Uterus (tissue), 4 donors: ENCODE data around the gene CWF19L1. TPM values are rescaled to one million over a fixed set of nuclear protein-coding genes. Genes with fewer than 3 reads are reported as not detected.

Experiments used
- DNase-seq, 2 donors: peaks; one replicate each; pipeline ENCODE4 v3.0.0-alpha.2; 2019 to 2020
- H3K27ac ChIP-seq, 2 donors: fragments of 200-600 bp; sonication (generic); 1 replicate in 1 of 2; 2 replicates in 1 of 2; pipeline ENCODE4 v1.5.1; 2016 to 2018
- H3K27me3 ChIP-seq, 2 donors: fragments of 200-600 bp; sonication (generic); one replicate each; pipeline ENCODE4 v1.5.1; 2018 to 2019; ENCODE audit warnings: control low read depth in 1 of 2
- H3K36me3 ChIP-seq, 2 donors: fragments of 200-600 bp; sonication (generic); one replicate each; pipeline ENCODE4 v1.5.1; 2019; ENCODE audit warnings: control low read depth in 1 of 2
- H3K4me1 ChIP-seq, 2 donors: fragments of 200-600 bp; sonication (generic); one replicate each; pipeline ENCODE4 v1.5.1; 2018 to 2019; ENCODE audit warnings: control low read depth in 1 of 2
- H3K4me3 ChIP-seq, 2 donors: fragments of 200-600 bp; sonication (generic); 1 replicate in 1 of 2; 2 replicates in 1 of 2; pipeline ENCODE4 v1.5.1; 2018 to 2019; ENCODE audit warnings: mild to moderate bottlenecking in 1 of 2
- H3K9me3 ChIP-seq, 2 donors: fragments of 200-600 bp; sonication (generic); one replicate each; pipeline ENCODE4 v1.5.1; 2019; ENCODE audit warnings: control low read depth in 1 of 2
- POLR2A ChIP-seq, 2 donors: fragments of 450-650 bp; IDR thresholded peaks; one replicate each; pipeline ENCODE4 v1.6.1; 2016; ENCODE audit warnings: antibody characterized with exemption in 2 of 2, mild to moderate bottlenecking in 1 of 2, moderate library complexity in 1 of 2
- intact Hi-C: fragments of 100-400 bp; cut with DNase I; formaldehyde crosslinking; loops from one replicate; pipeline ENCODE4 v1.15.1; 2023; ENCODE audit warnings: low total_unique reads
- total RNA-seq, 4 donors: library from RNA; depleted of rRNA in 3 of 4; stranded (reverse); fragments of >200 nt in 3 of 4; gene quantifications; one replicate each; pipeline versions ENCODE4 v1.1.0 to v1.2.4, GENCODE V29; 2014 to 2023
- TF ChIP-seq, protein P1 (sequence below), 4 experiments: fragments of 200-600 bp in 2 of 4; fragments of 450-650 bp in 2 of 4; sonication (generic) in 2 of 4; IDR thresholded peaks; one replicate each; pipeline ENCODE4 v1.5.1; 2016 to 2019; ENCODE audit warnings: antibody characterized with exemption in 4 of 4, mild to moderate bottlenecking in 2 of 4, moderate library complexity in 1 of 4
- donor health status: DM: yes; HTN: yes; CAD: no.

CWF19L1 gene
- total RNA-seq, 4 donors from 2014 or later: 4.1 to 42.4 (median 29.3) TPM

DNA sequence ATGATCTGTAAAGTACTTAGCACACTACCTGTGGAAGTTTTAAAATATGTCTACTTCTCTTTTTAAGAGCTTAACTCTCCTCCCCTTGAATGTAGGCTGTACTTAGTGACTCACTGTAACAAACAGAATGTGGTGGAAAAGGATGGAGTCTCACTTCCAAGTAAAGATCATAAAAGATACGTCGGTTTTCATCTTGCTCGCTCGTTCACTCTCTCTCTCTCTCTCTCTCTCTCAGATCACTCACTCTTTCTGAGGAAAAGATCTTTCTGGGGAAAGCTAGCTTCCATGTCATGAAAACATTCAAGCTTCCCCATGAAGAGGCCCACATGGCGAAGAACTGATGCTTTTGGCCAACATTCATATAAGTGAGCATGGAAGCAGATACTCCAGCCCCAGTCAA, 43.6 kb downstream of the CWF19L1 start:
- intact Hi-C loops: no loop called here
- Histone ChIP-seq H3K4me3 (no peak overlapping the region), H3K27ac (no peak overlapping the region), H3K27me3 (no peaks in the 10 kb centered on the region), H3K9me3 (no peaks in the 10 kb centered on the region), H3K4me1 (peaks cover 0 to 4% of the 10 kb centered on the region in 2 donors), H3K36me3 (no peaks in the 10 kb centered on the region)
- TF ChIP-seq POLR2A (IDR thresholded peaks at IDR 0.05): no peak
- TF ChIP-seq, protein P1, sequence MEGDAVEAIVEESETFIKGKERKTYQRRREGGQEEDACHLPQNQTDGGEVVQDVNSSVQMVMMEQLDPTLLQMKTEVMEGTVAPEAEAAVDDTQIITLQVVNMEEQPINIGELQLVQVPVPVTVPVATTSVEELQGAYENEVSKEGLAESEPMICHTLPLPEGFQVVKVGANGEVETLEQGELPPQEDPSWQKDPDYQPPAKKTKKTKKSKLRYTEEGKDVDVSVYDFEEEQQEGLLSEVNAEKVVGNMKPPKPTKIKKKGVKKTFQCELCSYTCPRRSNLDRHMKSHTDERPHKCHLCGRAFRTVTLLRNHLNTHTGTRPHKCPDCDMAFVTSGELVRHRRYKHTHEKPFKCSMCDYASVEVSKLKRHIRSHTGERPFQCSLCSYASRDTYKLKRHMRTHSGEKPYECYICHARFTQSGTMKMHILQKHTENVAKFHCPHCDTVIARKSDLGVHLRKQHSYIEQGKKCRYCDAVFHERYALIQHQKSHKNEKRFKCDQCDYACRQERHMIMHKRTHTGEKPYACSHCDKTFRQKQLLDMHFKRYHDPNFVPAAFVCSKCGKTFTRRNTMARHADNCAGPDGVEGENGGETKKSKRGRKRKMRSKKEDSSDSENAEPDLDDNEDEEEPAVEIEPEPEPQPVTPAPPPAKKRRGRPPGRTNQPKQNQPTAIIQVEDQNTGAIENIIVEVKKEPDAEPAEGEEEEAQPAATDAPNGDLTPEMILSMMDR (IDR thresholded peaks at IDR 0.05): no peak
- no peak for DNase-seq

DNA sequence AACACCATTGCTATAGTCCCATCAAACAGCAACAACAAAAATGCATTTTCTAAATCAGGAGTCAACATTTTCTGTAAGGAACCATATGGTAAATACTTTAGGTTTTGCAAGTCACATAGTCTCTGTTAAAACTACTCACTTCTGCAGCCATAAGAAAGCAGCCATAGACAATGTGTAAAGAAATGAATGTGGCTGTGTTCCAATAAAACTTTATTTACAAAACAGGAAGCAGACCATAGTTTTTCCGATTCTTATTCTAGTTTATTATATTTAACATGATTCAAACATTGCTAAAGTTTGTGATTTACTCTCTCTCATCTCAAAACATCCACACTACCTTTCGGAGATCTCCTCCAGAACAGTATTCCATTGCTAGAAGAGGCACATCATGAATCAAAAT, 44.9 kb downstream of the CWF19L1 start:
- intact Hi-C loops: no loop called here
- H3K27me3 ChIP-seq: no peaks in the 10 kb centered on the region
- H3K27ac ChIP-seq: no peak overlapping the region
- no peaks in the 10 kb centered on the region for H3K4me1 ChIP-seq
- H3K9me3 ChIP-seq: no peaks in the 10 kb centered on the region
- TF ChIP-seq, protein P1 (IDR thresholded peaks at IDR 0.05): no peak
- no peak for TF ChIP-seq POLR2A (IDR thresholded peaks at IDR 0.05)
- H3K4me3 ChIP-seq: no peak overlapping the region
- H3K36me3 ChIP-seq: no peaks in the 10 kb centered on the region
- DNase-seq: no peak

DNA sequence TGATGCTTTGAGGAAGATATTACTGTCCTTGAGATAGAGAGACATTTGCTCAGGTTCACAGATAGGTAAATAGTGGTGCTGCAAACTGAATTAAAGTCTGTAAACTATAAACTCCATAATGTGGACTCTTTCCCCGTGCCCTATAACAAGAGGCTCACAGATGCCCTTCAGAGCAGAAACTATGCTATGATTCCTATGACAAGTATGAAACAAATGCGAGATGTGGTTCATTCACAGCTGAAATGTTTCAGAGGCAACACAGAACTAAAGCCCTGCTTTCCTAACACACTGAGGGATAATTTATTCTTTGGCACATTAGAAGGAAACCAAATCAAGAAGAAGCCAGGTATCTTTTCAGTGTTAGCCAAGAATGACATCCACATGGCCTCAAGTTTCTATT, 51.4 kb downstream of the CWF19L1 start:
- no peak for DNase-seq
- Histone ChIP-seq H3K4me3 (no peak overlapping the region), H3K27me3 (no peaks in the 10 kb centered on the region), H3K9me3 (no peaks in the 10 kb centered on the region), H3K36me3 (no peaks in the 10 kb centered on the region), H3K4me1 (no peaks in the 10 kb centered on the region), H3K27ac (no peak overlapping the region)
- no peak for TF ChIP-seq POLR2A (IDR thresholded peaks at IDR 0.05)
- TF ChIP-seq, protein P1 (IDR thresholded peaks at IDR 0.05): no peak
- intact Hi-C loops: no loop called here

DNA sequence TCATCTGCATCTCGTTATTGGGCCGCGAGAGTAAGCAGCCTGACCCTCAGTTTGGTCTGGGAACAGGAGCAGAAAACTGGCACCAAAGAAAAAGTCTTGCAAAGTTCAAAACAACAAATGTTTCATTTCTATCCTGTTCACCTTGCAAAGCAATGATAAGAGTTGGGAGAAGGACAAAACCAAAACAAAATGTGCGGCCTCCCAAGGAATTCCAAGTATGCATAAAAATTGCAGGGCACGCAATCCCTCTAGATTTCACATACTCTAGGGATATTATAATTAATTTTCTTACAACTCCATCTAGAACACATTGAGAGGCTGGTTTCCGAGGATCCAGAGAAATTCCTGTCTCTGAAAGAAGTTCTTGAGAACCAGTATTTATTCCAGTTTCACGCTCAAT, 58.1 kb downstream of the CWF19L1 start:
- intact Hi-C loops: no loop called here
- no peak overlapping the region for H3K4me3 ChIP-seq
- no peaks in the 10 kb centered on the region for H3K4me1 ChIP-seq
- no peak for DNase-seq
- no peaks in the 10 kb centered on the region for H3K9me3 ChIP-seq
- TF ChIP-seq POLR2A (IDR thresholded peaks at IDR 0.05): no peak
- TF ChIP-seq, protein P1 (IDR thresholded peaks at IDR 0.05): no peak
- H3K36me3 ChIP-seq: no peaks in the 10 kb centered on the region
- H3K27me3 ChIP-seq: no peaks in the 10 kb centered on the region
- no peak overlapping the region for H3K27ac ChIP-seq

DNA sequence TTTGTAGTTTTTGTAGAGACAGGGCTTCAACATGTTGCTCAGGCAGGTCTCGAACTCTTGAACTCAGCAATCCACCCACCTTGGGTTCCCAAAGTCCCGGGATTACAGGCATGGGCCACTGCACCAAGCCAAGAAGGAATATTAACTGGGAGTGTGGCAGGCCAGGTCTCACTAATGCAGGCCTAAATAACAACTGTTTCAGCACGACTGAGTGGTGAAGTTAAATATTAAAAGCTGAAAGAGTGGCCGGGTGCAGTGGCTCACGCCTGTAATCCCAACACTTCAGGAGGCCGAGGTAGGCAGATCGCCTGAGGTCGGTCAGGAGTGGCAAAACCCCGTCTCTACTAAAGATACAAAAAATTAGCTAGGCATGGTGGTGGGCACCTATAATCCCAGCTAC, 59.2 kb downstream of the CWF19L1 start:
- TF ChIP-seq, protein P1 (IDR thresholded peaks at IDR 0.05): no peak
- TF ChIP-seq POLR2A (IDR thresholded peaks at IDR 0.05): no peak
- H3K36me3 ChIP-seq: no peaks in the 10 kb centered on the region
- intact Hi-C loops: no loop called here
- H3K4me3 ChIP-seq: no peak overlapping the region
- H3K27ac ChIP-seq: no peak overlapping the region
- no peaks in the 10 kb centered on the region for H3K4me1 ChIP-seq
- H3K27me3 ChIP-seq: no peaks in the 10 kb centered on the region
- no peak for DNase-seq
- H3K9me3 ChIP-seq: no peaks in the 10 kb centered on the region
